Fibroblast of villous mesenchyme (primary cell): ENCODE results near the gene TIAM2. TPM values are rescaled to one million over a fixed set of nuclear protein-coding genes. Genes with fewer than 3 reads are reported as not detected.

Experiments
- DNase-seq: peaks from one replicate; pipeline ENCODE4 v3.0.0-alpha.2; 2010; ENCODE audit warnings: low read depth
- H3K4me3 ChIP-seq: 2 replicates; pipeline ENCODE4 v1.5.1; 2011; ENCODE audit warnings: low read depth, mild to moderate bottlenecking, low read length
- total RNA-seq: library from RNA; depleted of rRNA; stranded (reverse); fragments of >200 nt; gene quantifications from 2 replicates; pipeline ENCODE4 v1.2.3, GENCODE V29; 2012
- TF ChIP-seq, protein P1 (sequence below): IDR thresholded peaks from 2 replicates; pipeline ENCODE4 v1.5.1; 2012; ENCODE audit warnings: low read depth, mild to moderate bottlenecking, low read length; ENCODE audit not compliant: insufficient read depth

TIAM2 gene
- total RNA-seq, 1 donor = 8.6 TPM

DNA sequence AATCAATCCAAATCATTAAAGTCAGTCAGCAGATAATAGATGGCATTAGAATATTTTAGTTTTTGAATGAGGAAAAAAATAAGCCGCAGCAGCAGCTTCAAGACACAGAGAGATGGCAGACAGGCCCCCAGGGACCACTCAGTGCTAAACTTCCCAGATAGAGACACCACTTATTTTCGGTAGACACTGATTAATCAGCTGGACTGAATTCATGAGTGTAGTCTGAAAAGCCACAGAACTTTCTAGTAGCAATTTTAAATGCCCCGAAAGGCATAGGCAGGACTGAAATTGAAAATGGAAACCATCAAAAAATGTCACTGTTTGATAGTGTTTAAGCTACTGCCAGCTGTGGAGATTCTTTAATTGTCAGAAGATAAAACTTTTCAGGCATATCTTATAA lies 265.6 kb downstream of the TIAM2 start:
- no peak for DNase-seq
- TF ChIP-seq, protein P1, sequence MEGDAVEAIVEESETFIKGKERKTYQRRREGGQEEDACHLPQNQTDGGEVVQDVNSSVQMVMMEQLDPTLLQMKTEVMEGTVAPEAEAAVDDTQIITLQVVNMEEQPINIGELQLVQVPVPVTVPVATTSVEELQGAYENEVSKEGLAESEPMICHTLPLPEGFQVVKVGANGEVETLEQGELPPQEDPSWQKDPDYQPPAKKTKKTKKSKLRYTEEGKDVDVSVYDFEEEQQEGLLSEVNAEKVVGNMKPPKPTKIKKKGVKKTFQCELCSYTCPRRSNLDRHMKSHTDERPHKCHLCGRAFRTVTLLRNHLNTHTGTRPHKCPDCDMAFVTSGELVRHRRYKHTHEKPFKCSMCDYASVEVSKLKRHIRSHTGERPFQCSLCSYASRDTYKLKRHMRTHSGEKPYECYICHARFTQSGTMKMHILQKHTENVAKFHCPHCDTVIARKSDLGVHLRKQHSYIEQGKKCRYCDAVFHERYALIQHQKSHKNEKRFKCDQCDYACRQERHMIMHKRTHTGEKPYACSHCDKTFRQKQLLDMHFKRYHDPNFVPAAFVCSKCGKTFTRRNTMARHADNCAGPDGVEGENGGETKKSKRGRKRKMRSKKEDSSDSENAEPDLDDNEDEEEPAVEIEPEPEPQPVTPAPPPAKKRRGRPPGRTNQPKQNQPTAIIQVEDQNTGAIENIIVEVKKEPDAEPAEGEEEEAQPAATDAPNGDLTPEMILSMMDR = no peak
- H3K4me3 ChIP-seq = no peak overlapping the region

DNA sequence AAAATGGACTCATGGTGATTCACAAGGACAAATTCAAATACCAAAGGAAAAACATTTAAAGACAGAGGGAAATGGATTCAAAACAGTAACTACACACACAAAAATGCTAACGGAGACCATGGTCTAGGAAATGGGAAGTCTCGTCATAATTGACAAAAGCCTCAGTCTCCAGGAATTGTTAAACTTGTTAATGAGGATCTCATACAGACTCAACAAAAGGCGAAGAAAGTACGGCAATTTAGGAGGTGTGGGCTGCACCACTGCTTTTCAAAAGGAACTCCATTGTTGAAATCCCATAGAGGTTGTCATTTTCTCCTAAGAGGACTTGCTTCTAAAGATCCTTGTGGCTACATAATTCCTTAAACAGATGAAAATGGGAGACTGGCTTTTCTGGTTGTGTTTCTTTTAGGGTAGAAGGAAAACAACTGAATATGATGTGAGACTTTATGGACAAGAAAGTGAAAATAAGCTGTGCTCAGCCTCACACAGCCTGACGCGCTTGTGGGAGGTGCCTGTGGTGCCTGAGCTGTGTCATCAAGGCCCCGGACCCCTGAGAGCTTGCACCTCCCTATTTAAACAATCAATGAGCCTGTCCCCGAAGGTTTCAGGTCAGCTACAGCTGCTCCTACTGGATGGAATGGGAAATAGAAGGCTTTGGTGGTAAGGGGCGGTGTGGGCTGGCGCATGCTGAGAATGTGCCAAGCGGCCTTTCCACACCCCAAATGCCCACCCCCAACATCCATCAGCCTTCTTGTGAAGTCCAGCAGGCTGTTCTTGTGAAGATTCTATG lies 266.2 kb downstream of the TIAM2 start:
- DNase-seq = no peak
- TF ChIP-seq, protein P1 = peak; percentile 20
- no peak overlapping the region for H3K4me3 ChIP-seq

DNA sequence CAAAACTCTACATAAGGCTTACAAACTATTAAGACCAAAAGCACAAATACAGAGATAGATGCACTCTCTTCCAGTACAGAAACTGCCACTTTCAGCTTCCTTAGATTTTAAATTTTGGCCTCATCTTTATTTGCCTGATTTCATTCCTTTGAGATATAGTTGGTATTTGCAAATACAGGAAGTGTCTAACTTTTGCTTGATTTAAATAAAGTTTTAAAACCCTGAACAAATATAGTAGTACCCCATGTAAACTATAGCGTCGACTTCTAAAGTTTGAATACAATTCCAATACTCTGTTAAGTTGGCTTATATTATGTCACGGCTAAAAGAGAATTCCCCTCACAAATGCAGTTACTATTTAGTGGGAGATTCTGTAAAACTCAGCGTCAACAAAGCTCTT lies 267.5 kb downstream of the TIAM2 start:
- no peak for DNase-seq
- TF ChIP-seq, protein P1 = no peak
- no peak overlapping the region for H3K4me3 ChIP-seq

DNA sequence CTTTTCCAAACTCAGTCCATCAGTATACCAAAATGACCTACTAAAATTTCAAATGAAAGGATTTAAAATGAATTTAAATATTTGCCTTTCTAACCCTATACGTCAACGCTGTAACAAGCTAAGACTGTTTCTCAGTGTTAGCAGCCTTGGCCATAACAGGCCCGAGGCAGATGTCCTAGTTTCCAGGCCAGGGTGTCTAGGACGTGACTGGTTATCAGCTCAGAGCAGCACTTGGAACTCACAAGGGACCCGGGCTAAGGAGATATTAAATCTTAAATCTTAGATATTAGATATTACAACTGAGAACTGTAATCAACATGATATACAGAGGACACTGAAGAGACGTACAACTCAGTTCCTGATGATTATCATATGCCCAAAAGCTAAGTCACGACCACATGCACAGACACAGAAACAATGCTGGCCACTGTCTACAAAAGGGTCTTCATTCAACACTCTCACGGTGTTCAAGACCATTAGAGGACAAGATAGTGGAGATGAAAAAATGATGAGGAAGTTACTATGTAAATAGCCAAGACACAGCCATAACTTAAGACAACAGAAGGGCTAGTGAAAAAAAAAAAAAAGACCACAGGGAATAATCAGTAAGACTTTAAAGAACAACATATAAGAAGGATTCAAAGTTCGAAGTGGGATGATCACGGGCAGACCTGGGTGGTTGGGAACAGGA lies 268.4 kb downstream of the TIAM2 start, which contains the start of gene CLDN20:
Gene CLDN20, plus strand, starts transcription at position 641 of the 691 bp plus-strand sequence. CDS start 11,707 bp downstream, outside the sequence.
- DNase-seq = no peak
- TF ChIP-seq, protein P1 = no peak
- H3K4me3 ChIP-seq = no peak within 1 kb of the TSS

DNA sequence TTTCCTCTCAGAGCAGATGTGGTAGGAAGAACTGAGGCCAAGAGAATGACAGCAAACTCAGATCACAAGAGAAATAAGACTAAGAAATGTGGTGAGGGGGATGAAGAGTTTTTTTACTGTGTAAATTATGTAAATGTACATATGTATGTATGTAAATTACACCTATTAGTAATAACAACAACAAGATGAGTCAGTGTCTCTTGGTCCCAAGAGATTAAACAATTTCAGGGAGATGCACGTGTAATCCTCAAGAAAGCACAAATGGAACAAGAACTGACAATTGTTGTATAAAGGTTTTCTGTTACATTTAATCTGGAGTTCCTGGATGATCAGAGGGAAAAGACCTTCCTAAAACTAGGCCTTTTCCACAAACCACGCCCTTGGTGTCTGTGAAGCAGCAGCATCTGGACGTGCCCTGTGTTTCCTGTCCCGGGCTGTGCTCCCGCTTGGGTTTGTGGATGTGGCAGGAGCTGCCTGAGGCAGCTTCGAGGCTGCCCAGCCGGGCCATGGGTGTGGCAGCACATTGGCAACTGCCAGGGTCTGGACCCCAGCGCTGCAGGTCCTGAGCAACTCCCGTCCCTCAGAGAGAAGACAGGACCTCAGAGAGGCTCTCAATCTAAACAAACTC lies 269.7 kb downstream of the TIAM2 start:
- TF ChIP-seq, protein P1 = no peak
- DNase-seq = peak; percentile 65
- H3K4me3 ChIP-seq = no peak overlapping the region

DNA sequence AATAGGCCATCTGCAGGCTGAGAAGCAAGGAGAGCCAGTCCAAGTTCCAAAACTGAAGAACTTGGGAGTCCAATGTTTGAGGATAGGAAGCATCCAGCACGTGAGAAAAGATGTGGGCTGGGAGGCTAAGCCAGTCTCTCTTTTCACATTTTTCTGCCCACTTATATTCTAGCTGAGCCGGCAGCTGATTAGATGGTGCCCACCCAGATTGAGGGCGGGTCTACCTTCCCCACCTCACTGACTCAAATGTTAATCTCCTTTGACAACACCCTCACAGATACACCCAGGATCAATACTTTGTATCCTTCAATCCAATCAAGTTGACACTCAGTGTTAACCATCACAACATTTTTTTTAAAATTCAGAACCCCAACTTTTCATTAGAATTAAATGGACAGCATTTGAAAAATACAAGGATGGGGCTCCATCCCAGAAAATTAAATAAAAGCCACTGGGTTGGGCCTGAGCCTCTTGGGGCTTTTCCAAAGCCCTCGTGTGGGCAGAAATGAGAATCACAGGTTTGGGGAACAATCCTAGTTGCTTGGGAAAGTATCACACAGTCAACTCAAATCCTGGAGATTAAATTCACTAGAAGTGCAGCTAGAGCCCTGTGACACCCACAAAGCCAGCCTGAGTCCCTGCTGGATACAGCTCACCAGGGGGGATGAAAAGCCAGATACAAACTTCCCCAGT lies 270.9 kb downstream of the TIAM2 start:
- TF ChIP-seq, protein P1 = no peak
- no peak overlapping the region for H3K4me3 ChIP-seq
- no peak for DNase-seq
